GM19455 (cell line): ENCODE results near the gene SRD5A1.

Experiments used
- ATAC-seq: cut with Tn5 transposase; IDR thresholded peaks from one replicate; pipeline ENCODE4 v1.9.1; 2021; ENCODE audit not compliant: unreplicated experiment

Gene SRD5A1

DNA sequence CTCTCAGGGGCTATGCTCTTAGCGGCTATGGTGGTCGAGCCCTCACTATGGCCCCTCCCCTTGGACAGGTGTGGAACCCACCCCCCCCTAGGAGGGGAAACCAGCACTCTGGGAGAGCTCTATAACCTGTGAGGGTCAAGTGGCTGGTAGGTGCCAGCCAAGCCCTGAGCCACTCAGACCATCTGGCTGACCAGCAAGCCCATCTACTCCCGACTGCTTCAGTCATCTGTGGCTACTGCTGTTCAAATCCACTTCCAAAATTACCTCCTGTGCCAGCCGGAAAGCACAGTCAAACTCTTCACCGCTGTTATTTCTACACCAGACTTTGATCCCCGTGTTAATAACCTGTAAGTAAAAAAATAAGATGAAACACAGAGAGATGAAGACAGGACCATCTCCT lies 28.9 kb upstream of the SRD5A1 start:
- ATAC-seq, result no peak

DNA sequence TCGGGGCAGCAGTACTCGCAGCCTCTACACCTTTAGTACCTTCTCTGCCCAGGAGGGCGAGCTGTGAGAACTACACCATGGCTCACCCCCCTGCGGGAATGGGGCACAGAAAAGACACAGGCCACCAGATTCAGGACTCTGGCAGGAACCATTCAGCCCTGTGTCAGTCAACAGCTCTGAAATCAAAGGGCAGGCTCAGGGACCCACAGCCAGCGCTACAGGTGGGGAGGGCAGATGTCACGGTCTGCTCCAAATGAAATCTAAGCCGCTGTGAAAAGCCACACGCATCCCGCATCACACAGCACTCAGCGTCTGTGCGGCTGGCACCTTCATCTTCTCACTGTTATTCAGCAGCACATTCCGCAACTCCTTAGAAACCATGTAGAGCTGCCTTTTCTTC lies 28.3 kb upstream of the SRD5A1 start:
- no peak for ATAC-seq

DNA sequence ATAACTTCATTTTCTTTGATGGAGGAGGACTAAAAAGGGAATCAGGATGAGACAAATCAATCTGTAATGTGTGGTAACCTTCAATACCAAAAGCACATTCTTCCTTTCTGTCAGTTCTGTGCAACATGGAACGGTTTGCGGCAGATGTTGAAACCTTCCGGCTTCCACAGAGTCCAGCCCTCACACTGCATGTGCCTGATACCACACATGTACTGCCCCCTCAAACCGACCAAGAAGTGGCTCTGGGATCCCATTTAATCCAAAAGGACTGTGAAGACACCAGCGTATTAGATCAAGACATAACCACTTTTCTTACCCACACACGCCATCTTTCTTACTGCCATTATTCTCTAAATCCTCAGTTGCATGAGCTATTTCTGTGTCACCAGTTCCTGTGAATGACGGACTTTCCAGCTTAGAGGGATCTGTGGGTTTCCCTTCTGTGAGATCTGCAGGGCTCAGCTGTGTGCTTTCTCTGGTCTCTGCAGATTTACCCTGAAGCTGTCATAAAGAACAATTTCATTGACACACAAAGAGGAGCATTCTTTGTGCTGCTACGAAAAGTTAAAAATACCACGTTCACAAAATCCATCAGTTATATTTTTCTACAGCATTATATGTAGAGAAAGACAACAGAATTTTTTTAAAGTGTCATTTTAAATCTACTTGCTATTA lies 26.2 kb upstream of the SRD5A1 start:
- no peak for ATAC-seq

DNA sequence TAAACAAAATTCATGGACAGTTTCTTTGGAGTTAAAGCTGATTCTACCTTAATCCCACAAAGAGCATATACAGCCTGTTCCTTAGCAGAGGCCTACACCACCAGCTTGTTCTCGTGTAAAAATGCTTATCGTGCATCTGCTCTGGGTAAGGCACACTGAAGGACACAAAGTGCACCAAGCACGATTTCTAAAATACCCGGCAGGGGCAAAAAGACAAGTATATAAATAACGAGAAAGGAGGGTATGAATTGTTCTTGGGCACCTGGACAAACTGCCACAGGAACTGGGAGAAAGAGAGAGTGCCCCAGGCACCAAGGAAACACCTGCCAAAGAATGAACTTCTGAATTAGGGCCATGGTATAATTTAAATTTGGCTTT lies 25.7 kb upstream of the SRD5A1 start:
- ATAC-seq, result no peak

DNA sequence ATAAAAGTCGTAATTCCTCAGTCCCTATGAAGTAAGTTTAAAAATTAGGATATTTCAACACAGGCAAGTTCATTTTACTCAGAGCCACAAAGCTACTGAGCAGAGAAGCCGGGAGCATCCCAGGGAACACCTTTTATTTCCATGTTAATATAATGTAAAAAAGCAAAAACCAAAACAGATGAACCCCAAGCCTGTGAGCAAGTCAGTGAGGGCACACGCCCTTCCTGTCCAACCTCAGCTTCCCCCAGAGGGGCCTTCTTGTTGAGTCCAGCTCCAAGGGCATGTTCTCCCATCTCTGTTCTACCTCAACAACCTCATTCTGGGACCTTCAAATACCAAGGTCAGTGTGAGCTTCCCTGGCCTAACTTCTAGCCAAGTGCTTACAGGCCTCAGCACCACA lies 25.2 kb upstream of the SRD5A1 start:
- ATAC-seq, result no peak

DNA sequence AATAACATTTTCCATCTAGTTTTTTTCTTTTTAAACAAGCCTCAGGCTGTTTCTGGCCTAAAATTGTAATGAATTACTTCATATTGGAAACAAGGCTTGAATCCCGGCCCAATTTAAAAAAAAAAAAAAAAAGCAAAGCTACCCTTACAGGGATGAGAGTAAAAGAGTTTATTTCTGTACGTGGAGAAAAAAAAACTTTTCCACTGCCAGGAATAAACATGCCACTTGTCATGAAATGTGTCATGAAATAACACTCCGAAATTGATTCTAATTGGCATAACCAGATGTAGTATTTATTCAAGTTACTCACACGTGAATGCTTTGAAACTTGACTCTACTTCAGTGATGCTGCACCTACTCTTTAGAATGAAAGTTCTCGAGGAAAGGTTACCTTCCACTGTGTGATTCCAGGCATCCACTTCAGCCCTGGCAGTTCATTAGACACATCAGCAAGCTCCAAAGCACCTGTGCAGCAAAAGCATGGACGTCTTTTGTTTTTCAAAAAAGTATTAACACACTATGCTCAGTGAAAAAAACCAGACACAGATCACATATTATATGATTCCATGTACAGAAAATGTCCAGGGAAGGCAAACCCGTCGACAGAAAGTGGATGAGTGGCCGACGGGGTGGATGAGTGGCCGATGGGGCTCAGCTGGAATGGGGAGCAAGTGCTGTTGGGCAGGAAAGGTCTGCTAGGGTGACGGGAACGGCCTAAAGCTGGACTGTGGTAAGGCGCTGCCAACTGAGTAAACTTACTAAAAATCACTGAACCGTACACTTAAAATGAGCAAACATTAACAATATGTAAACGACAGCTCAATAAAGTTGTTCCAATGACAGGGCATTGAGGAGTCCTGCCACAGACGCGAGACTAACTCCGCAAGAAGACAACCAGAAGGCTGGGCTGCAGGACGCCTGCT lies 21.6 kb upstream of the SRD5A1 start:
- ATAC-seq, result no peak

DNA sequence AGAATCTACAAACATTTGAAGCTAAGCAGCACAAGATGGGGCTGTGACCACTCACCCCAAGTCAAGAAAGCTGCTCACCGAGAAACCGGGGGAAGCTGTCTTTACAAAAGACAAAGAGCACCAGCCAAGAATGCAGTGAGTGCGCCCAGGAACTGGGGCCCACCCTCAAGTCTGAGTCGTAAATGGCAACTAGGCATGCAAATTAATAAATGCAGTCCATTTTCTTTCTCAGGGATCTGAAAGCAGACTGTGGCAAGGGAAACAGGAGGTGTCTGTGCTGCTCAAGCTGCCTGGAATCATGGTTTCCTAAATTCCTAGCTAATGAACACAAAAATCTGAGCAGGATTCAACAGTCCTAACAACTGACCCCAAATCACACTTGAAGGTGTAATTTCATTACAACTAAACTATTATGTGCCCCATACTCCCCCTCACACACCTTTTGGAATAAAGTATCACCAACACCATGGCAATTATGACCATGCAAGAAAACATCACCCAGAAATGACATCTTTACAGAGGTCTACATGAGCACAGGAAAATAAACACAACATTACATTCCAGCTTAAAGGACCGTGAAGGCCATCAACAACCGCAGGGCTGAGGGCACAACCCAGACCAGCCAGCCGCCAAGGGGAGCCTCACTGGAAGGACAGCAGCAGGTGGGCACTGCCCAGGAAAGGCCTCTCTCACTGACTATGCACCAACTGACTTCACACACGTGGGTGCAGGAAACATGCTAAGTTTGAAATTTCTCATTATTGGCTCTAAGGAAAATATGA lies 18.0 kb upstream of the SRD5A1 start:
- no peak for ATAC-seq

DNA sequence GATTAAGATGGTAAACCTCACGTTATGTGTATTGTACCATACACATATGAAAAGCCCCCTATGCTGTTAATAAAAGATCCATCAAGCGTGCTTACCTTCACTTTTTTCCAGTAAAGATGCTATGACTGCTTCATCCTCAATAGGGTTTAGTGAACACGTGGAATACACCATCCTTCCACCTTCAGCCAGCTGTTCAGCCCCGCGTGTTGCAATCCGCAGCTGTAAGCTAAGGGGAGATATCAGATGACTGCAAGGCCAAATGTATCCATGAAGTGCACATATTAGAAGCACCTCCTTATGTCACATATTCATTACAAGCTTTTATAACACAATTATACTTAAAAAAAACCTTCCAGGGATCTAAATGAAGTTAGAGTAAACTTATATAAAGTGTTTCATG lies 16.6 kb upstream of the SRD5A1 start:
- no peak for ATAC-seq

DNA sequence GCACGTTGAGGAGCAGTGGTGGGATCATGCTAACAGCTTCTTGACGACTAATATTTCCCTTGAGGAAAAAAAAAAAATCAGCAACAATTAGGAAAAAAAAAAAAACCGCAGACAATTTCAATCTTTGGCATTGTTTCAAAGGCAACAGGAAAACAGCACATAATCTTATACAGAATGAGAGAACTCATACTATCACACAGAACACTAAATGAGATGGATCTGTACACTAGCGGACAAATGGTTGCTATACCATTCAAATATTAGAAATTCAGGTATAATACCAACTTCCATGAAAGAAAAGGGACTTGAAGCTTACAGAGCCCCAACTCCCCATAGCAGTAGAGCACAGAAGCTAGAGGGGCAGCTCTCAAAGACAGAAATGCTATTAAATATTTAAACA lies 10.0 kb upstream of the SRD5A1 start:
- no peak for ATAC-seq

DNA sequence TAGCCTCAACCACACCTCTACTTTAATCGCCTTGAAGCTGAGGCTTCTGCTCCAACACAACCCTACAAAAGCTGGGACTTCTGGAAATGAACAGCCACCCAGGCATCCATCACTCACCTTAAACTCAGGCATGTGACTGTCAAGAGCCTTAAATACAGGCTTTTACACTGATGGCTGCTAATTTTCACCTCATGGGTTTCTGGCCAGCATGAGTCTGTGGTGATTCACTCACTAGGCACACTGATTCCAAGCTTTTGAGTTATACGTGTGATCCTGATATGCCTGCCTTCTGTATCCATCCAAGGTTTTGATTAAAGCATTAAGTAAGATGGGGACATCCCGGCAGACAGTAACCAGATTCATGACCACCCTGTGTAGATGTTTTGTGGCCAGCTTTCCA lies 9.3 kb upstream of the SRD5A1 start:
- ATAC-seq, result no peak

DNA sequence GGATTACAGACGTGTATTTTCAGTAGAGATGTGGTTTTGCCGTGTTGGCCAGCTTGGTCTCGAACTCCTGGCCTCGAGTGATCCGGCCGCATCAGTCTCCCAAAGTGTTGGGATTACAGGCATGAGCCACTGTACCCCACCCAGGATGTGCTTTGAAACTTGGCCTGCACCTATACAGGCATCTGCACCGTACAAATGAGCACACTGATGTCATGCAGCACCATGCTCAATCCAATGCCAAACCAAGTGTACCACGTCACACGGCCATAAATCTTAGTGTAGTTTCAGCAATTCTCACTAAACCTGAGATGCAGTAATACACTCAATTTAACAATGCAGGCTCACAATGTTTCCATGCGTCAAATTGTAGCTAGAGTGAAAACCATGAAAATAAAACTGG lies 6.7 kb upstream of the SRD5A1 start:
- no peak for ATAC-seq

DNA sequence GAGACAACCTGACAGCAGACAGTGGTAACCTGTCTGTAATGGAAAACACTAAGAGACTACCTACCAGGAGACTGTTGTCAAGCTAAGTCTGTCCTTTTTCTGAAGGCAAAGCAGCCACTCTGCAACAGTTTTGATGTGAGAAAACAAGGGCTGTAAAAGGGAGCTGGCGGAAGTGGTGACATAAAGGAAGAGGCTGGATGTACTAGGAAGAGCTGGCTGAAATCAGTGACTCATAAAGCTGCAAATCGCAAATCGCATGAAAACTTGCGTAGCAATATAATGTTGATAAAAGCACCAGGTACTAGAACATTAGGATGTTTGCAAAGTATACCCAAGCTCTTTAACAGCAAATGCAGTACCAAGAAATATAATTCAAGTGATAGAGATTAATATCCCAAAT lies 1.8 kb upstream of the SRD5A1 start:
- no peak for ATAC-seq

DNA sequence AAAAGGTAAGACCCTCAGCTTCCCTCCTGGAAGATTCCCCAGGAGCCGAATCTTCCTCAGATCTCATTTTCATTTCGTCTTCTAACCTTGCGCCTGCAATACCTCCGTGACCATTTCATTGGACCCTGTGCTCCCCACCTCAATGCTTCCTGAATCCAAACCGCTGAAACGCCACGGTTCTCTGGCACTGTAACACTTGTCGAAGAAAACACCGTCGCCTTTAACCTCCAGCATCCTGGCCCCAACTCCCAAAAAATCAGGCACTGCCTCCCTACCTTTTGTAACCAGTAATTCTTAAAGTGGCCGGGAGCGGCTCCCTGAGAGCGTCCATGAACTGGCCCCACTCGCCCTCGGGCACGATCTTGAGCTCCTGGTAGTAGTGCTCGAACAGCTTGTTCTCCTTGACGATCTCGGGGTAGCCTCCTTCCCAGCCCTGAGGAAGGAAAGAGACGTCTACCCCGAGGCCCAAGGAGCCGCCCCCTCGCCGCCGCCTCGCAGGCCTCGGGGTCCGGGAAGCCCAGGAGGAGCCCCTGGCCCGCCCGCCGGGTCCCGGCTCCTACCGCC lies 834 bp upstream of the SRD5A1 start:
- ATAC-seq, result peak; percentile 11

DNA sequence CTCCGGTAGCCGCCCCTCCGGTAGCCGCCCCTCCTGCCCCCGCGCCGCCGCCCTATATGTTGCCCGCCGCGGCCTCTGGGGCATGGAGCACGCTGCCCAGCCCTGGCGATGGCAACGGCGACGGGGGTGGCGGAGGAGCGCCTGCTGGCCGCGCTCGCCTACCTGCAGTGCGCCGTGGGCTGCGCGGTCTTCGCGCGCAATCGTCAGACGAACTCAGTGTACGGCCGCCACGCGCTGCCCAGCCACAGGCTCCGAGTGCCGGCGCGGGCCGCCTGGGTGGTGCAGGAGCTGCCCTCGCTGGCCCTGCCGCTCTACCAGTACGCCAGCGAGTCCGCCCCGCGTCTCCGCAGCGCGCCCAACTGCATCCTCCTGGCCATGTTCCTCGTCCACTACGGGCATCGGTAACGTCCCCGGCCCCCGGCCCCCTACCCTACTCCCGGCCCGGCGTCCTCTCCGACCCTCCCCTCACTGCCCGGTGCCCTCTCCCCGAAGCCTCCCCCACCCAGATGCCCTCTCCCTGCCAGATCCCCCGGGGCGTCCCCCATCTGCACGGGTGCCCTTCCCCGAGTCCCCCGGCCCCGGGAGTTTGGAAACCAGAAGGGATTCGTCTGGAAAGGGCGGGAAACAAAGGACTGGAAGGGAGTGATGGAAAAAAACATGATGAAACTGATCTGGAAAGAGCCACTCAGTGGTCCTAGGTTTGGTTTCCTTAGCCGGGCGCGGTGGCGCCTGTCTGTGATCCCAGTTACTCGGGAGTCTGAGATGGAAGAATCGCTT lies 417 bp downstream of the SRD5A1 start:
- ATAC-seq, result peak; percentile 53

DNA sequence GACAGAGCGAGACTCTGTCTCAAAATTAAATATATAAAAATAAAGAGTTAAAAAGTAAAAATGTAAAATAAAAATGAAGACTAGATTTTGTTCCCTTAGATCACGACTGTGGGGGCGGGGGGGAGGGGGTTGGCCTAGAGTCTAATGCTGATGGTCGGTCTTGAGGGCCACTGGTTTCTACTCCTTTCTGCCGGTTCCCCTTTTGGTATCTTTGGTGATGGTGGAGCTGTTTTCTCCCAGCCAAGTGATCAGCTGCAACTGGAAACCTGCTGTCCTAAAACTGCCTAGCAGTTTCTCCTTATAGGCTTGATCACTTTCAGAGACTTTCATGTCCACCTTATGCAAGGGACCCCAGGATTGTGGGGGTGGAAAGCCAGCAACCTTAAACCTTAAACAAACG lies 1.1 kb downstream of the SRD5A1 start:
- ATAC-seq, result no peak

DNA sequence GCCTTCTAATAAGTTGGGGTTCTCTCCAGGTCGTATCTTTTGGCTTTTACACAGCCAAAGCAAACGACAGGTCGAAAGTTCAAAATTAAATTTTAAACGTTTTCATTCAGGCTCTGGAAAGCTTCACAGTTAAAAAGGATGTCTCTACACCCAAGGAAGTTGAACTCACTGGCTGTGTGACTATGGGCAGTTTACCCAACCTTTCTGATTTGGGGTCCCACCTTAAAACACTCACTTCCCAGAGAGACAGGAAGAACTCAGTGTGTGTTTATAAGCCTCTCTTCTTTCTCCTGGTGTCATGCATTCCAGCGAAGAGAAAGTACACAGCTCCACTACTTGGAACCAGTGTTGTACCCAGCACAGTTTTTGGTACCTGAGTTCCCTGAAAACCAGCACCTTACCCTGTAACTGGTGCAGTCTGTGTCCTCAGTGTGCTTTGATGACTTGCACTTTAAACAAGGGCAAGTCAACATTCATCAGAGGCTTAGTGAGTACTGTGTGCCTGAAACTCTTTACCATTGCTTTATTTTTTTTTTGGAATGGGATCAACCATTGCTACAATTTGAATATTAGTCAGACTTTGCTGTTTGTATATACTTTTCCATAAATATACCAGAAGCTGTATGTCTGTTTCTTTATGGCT lies 1.7 kb downstream of the SRD5A1 start:
- ATAC-seq, result no peak

DNA sequence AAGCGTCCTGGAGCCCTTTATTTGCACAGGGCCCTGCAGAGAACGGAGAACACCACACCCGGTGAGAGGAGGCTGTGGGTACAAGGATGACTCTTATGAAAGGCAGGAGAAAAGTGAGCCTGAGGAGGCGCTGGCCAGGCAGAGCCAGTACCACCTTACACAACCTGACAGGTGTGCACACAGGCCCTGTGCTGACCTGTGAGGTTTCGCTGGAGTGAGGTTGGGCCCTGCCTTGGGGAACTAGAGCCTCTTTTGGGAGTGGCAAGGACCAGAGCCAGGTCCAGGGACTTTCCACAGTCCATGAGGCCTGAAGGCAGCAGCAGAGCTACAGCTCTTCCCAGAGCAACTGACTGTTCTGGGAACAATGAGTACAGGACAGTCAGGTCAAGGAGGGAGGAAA lies 3.1 kb downstream of the SRD5A1 start:
- no peak for ATAC-seq

DNA sequence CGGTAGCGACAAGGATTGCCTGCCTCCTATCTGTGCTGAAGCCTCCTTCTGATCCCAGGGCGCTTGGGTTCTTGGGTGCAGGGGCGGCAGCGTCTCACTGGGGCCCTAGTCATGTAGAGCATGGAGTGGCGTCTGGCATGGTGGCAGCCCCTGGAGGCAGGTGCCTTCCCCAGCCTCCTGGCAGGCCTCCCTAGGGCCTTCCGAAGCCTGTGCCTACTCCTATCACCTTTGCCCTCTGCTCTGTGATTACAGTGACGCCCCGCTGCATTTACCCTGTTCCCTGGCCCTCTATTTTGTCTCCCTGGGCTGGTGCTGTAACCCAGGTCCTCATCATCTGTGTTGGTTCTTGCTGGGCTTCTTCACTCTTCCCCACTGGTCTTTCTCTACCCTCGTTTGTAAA lies 3.8 kb downstream of the SRD5A1 start:
- no peak for ATAC-seq

DNA sequence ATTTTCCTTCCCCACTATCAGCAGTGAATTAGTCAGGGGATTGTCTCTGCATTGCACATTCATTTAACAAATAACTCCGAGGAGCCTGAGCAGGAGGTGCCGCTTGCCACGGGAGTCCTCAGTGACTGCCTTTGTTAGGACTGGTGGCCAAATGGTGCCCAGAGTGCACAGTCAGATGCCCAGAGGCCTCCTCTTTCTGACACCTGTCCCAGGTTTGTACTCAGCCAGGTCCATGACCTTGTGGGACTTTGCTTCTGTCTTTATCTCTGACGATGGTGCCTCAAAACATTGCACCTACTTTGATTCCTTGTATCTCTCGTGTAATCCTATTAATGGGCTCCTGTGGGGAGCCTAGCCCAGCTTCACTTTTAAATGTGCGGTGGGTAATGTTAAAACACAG lies 4.3 kb downstream of the SRD5A1 start:
- no peak for ATAC-seq

DNA sequence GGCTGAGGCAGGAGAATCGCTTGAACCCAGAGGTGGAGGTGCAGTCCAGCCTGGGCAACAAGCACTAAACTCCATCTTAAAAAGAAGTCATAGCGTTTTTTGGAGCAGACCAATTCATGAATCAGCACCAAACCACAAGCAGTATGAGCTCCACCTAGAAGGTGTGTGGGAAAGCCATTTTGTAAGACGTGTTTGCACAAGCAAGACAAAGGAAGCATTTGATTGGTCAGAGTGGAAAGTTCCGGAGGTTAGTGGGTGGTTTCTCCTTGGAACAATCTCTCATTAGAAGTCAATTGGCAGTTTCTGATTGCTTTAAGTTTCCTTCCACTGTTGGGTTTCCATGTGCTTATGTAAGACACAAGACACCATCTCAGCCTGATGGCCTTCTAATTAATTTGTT lies 5.0 kb downstream of the SRD5A1 start:
- ATAC-seq, result no peak
